NCI-H345 treated with DMSO at 0.1 percent for 48 hours (cell line): Measurements from ENCODE around the gene NUP62CL.

Experiments
- DNase-seq: peaks from one replicate; lab custom pipeline; 2025; ENCODE audit not compliant: unreplicated experiment; lab: John Stamatoyannopoulos, UW

Gene NUP62CL

GRCh38 chrX:107154787-107155620 is 51.2 kb downstream of the NUP62CL start:
- DNase-seq, result no peak

- DNase-seq, result no peak
Measured at GRCh38 chrX:107153005-107153404, 53.2 kb downstream of the NUP62CL start.

GRCh38 chrX:107146670-107147069 is 59.6 kb downstream of the NUP62CL start:
- DNase-seq, result no peak

- DNase-seq, result no peak
Measured at GRCh38 chrX:107135965-107136307, 70.3 kb downstream of the NUP62CL start.

- no peak for DNase-seq
Measured at GRCh38 chrX:107135049-107135964, 70.9 kb downstream of the NUP62CL start.

GRCh38 chrX:107123750-107124149 is 82.5 kb downstream of the NUP62CL start:
- no peak for DNase-seq

GRCh38 chrX:107119283-107119682 is 87.0 kb downstream of the NUP62CL start:
- DNase-seq, result no peak

GRCh38 chrX:107118322-107119147 is 87.7 kb downstream of the NUP62CL start, which contains the start of gene RBM41:
RBM41 (minus strand) TSS chrX:107118822; CDS start chrX:107118773, 49 bp downstream.
- DNase-seq, result peak; percentile 79

- no peak for DNase-seq
Measured at GRCh38 chrX:107117993-107118321, 88.3 kb downstream of the NUP62CL start.

- DNase-seq, result no peak
Measured at GRCh38 chrX:107107459-107107858, 98.8 kb downstream of the NUP62CL start.

- DNase-seq, result no peak
Measured at GRCh38 chrX:107102980-107103379, 103.3 kb downstream of the NUP62CL start.

- no peak for DNase-seq
Measured at GRCh38 chrX:107076158-107076557, 130.1 kb downstream of the NUP62CL start.
